ENCODE data around the gene MKLN1.

DNA sequence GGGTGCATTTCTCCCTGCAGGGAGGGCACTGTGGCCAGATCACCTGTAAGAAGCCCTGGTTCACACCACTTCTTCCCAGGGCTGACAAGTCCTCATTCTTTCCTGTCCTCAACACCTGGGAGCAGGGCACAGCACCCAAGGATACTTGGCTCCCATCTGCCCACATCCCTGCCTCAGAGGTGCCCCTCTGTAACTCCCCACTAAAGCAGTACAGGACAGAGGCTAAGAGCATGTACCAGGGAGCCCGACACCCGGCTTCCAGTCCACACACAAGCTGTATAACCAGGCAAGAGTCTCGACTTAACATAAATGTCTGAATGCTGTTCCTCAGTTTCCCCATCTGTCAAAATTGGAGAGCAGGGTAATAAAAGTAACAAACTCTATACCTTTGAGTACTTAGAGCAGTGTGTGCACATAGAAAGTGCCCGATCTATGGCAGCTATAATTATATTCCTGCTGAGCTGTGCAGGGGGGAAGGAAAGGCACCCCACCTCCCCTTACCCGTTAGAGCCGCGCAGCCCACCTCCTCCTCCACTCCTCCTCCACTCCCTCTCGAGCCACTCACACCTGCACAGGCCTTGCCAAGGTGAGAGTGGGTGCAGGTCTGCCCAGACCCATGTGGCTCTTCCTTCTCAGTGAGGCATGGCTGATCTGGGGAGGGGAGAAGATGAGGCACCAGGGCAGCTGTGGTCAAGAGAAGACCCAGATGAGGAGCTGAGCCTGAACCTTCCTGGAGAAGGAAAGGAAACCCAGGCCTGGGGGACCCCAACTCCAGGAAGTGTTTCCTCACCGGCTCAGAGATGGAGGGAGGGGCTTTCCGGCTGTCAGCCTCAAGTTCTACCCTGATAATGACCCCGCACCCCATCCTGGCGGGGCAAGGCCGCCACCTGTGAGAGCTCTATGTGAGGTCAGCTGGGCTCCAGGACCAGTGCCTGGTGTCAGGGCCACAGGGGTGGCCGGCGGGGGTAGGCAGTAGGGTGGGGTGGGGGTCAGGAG lies 206.2 kb downstream of the MKLN1 start:
- TF ChIP-seq, protein P1, sequence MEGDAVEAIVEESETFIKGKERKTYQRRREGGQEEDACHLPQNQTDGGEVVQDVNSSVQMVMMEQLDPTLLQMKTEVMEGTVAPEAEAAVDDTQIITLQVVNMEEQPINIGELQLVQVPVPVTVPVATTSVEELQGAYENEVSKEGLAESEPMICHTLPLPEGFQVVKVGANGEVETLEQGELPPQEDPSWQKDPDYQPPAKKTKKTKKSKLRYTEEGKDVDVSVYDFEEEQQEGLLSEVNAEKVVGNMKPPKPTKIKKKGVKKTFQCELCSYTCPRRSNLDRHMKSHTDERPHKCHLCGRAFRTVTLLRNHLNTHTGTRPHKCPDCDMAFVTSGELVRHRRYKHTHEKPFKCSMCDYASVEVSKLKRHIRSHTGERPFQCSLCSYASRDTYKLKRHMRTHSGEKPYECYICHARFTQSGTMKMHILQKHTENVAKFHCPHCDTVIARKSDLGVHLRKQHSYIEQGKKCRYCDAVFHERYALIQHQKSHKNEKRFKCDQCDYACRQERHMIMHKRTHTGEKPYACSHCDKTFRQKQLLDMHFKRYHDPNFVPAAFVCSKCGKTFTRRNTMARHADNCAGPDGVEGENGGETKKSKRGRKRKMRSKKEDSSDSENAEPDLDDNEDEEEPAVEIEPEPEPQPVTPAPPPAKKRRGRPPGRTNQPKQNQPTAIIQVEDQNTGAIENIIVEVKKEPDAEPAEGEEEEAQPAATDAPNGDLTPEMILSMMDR (IDR thresholded peaks at IDR 0.05) = no peak
- TF ChIP-seq POLR2AphosphoS5 (IDR thresholded peaks at IDR 0.05; ENCODE audit: insufficient read depth in 1 of 2, low read depth in 1 of 2) (no peak), POLR2A (IDR thresholded peaks at IDR 0.05) (no peak)
